ENCODE results near the gene TNNI2.
"Not testable (repeated sequence)": the region's sequence is repeated elsewhere in the genome, so short reads cannot be mapped to it uniquely, and the experiment has no call there.

Gene TNNI2

GRCh38 chr11:1838426-1839144, at the start of gene TNNI2:
TNNI2 (plus strand) TSS chr11:1838981; CDS start chr11:1839697, 716 bp downstream.
- DNase-seq, result no peak

DNA sequence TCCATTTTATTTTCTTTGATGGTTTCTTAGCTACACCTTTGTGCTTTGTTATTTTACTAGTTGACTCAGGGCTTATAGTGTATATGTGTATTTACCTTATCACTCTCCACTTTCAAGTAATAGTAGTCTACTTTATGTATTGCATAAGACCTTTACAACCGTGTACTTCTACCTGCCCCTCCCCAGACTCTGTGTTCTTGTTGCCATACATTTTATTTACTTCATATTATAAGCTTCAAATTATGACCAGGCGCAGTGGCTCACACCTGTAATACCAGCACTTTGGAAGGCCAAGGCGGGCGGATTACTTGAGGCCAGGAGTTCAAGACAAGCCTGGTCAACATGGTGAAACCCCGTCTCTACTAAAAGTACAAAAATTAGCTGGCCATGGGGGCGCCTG, 46.9 kb upstream of the TNNI2 start:
- no peak for DNase-seq

DNA sequence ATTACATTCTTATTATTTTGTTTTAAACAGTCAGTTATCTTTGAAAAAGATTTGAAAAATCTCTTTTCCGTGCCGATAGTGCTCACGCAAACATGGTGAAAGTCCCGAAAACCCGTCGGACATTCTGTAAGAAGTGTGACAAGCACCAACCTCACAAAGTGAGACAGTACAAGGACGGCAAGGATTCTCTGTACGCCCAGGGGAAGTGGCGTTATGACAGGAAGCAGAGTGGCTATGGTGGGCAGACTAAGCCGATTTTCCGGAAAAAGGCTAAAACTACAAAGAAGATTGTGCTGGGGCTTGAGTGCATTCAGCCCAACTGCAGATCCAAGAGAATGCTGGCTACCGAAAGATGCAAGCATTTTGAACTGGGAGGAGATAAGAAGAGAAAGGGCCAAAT, 46.3 kb upstream of the TNNI2 start:
- DNase-seq, result no peak

DNA sequence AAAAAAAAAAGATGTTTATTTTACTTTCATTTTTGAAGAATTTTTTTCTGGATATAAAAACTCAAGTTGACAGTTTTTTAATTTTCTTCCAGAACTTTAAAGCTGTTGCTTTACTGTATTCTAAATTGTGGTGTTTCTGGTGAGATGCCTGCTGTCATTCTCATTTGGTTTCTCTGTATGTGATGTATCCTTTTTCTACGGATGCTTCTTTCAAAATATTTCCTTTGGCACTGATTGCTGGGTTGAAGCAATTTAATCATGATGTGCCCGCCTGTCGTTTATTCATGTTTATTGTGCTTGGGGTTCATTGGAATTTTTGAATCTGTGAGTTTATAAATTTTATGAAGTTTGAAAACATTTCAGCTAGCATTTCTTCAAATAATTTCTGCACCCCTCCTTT, 45.7 kb upstream of the TNNI2 start:
- DNase-seq, result no peak

DNA sequence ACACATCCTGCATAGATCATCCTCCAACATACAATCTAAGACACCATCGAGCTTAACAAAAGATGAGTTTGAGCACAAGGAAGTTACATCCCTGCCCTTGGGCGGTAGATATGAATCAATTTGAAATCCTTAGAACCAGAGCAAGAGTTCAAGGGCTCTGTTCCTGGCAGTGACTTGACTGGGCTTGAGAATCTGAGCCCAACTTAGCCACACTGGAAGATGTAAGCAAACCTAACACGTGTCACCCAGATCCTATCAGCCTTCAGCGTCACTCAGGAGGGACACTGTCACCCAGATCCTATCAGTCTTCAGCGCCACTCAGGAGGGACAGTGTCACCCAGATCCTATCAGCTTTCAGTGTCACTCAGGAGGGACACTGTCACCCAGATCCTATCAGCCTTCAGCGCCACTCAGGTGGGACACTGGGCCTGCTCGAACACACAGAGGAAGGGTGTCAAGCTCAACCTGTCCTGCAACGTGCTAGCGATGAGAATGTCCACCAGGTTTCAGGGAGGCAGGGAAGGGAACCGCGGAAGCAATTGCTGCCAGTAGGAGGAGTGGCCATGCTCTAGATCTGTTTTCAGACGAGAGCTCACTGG, 42.3 kb upstream of the TNNI2 start:
- DNase-seq, result no peak

DNA sequence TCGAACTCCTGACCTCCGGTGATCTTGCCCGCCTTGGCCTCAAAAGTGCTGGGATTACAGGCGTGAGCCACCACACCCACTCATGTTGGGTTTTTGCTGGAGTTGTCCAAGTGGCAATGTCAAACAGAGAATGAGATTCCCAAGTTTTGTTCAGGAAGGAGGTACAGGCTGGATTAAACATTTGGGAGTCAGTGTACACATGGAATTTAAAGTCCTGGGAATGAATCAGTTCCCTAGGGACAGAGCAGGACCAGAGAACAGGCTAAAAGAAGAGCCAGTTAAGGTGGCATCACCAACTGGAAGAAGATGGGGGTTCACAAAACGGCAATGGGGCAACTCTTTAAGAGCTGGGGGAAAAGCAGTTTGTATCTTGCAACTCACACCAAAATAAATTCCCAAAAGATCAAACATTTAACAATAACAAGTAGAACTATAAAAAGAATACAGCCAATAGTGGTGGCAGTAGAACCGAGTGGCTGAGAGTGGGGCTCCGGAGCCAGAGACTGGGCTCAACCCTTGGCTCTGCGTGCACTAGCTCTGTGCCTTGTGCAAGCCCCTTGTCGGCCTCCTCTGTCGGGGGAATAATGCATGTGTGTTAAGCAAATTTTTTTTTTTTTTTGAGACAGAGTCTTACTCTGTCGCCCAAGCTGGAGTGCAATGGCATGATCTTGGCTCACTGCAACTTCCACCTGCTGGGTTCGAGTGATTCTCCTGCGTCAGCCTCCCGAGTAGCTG, 41.2 kb upstream of the TNNI2 start:
- DNase-seq, result no peak

GRCh38 chr11:1803246-1803645, 35.5 kb upstream of the TNNI2 start:
- DNase-seq, result no peak

DNA sequence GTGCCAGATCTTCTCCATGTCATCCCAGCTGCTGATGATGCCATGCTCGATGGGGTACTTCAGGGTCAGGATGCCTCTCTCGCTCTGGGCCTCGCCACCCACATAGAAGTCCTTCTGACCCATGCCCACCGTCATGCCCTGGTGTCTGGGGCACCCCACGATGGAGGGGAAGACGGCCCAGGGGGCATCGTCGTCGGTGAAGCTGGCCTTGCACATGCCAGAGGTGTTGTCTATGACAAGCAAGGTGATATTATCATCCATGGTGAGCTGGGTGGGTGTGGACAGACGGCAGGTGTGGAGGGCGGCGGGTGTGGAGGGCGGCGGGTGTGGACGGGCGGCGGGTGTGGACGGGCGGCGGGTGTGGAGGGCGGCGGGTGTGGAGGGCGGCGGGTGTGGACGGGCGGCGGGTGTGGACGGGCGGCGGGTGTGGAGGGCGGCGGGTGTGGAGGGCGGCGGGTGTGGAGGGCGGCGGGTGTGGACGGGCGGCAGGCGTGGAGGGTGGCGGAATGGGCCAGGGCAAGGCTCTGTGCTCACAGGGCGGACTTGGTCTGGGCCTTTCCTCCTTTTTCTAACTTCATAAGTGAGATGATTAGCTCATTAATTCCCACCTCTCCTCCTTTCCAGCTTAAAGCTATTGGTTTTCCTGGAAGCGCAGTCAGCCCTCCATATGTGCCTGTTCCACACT, 34.8 kb upstream of the TNNI2 start:
- DNase-seq, result not testable (repeated sequence)

DNA sequence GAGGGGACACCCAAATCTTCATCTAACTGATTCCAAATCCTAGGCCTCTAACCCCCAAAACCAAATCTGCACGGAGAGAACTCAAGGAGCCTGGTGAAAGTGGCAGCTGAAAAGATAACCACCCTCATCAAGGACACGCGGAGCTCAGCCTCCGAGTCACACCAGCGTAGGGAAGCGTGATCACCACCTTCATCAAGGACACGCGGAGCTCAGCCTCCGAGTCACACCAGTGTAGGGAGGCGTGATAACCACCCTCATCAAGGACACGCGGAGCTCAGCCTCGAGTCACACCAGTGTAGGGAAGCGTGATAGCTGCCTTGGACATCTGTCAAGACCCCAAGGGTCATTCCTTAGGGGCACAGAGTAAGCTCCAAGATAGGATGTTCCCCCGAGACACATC, 33.3 kb upstream of the TNNI2 start:
- no peak for DNase-seq

- peak in 1 of 3 experiments; percentile 4 for DNase-seq
Measured at GRCh38 chr11:1807264-1807995, 31.4 kb upstream of the TNNI2 start.

DNA sequence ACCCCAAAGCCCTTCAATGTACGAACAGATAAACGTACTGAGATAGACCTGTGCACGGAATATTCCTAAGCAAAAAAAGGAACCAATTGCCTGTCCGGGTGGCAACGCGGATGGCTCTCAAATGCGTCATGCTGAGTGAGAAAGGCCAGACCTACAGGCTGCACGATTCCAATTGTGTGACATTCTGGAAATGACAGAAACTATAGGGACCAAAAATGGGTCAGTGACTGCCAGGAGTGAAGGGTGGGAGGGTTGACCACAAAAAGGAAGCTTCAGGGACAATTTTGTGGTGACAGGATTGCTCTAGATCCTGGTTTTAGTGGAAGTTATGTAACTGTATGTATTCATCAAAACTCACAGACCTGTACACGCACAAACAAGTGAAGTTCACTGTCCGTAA, 28.0 kb upstream of the TNNI2 start:
- no peak for DNase-seq

DNA sequence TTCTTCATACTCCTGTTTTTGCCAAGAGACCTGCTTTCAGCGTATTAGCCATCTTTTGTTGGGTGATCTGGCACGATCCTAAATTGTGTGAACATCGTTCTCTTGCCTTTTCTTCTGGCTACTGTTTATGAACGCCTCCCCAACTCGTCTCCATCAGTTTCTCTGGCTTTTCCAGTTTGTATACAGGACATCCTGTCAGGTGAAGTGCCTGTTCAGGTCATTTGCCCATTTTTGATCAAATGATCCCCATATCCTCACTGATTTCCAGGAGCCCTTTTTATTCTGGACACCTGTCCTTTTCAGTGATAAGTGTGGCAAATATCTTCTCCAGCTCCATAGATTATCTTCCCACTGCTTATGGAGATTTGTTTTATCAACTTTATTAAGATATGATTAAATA, 26.5 kb upstream of the TNNI2 start:
- no peak for DNase-seq

- no peak for DNase-seq
Measured at GRCh38 chr11:1812801-1813200, 26.0 kb upstream of the TNNI2 start.

- DNase-seq, result not testable (repeated sequence)
Measured at GRCh38 chr11:1813356-1813755, 25.4 kb upstream of the TNNI2 start.

DNA sequence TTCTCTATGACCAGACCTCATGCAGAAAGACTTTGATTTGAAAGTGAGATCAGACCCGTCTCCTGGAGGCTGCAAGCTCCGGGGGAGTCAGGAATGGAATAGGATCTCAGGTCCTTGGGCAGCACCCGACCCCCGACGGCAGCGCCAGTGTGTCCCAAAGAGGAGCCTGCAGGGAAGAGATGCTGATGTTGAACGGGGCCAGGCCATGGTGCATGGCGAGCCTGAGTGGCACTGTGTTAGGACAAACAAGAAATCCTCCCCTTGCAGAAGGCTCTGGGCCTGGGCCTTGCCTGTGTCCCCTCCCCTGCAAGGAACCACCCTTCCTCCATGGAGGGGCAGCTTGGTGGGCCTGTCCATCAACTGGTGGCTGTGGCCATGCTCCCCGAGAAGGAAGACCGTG, 24.1 kb upstream of the TNNI2 start:
- no peak for DNase-seq

- DNase-seq, result no peak
Measured at GRCh38 chr11:1815311-1815710, 23.5 kb upstream of the TNNI2 start.

DNA sequence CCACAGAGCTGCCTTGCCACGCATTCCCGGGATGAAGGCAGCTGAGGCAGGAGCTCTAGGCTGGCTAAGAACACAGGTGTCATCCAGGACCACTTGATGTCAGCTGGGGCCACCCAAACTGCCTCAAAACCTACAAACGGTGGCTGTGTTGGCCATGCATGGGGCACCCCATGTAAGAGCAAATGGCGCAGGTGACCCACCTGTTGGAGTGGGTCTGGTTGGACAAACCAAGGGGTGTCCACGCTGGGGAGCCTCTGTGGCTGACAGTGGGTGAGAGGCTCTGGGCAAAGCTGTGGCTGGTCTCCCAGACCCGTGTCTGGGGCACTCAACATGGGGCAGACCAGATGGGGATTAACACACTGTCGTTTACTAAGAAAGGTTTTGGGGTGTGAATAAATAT, 23.0 kb upstream of the TNNI2 start:
- DNase-seq, result no peak

GRCh38 chr11:1817000-1817399, 21.8 kb upstream of the TNNI2 start:
- DNase-seq, result no peak

DNA sequence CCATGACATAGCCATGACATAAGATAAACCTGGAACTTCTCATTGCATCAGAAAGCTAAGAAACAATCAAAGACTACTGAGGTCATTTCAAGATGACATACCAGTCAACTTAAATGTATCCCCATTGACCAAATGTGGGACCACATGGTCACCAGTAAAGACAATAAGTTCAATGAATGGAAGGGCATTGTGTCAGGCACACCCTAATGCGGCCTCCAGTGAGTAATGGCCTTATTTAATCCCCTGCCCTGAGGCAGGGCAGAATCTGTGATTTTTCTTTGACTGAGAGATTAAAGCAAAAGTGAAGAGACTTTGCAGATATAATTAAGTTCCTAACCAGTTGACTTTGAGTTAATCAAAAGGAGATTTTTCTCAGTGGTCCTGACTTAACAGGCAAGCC, 21.3 kb upstream of the TNNI2 start:
- DNase-seq, result no peak

DNA sequence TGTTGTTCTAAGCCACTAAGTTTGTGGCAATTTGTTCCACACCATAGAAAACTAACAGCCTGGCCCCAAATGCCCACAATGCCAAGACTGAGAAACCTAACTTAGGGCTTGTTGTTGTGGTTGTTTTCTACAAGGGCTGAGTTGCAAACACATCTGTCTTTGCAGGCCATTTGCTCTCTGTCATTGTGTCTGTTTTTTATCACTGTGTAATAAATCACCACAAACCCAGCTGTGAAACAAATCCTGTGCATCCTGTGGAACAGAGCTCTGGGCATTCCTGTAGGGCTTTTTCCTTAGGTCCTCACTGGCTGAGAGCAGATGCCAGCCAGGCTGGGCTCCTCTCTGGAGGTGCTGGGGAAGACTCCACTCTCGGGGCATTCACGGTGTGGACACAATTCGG, 19.7 kb upstream of the TNNI2 start:
- no peak for DNase-seq

DNA sequence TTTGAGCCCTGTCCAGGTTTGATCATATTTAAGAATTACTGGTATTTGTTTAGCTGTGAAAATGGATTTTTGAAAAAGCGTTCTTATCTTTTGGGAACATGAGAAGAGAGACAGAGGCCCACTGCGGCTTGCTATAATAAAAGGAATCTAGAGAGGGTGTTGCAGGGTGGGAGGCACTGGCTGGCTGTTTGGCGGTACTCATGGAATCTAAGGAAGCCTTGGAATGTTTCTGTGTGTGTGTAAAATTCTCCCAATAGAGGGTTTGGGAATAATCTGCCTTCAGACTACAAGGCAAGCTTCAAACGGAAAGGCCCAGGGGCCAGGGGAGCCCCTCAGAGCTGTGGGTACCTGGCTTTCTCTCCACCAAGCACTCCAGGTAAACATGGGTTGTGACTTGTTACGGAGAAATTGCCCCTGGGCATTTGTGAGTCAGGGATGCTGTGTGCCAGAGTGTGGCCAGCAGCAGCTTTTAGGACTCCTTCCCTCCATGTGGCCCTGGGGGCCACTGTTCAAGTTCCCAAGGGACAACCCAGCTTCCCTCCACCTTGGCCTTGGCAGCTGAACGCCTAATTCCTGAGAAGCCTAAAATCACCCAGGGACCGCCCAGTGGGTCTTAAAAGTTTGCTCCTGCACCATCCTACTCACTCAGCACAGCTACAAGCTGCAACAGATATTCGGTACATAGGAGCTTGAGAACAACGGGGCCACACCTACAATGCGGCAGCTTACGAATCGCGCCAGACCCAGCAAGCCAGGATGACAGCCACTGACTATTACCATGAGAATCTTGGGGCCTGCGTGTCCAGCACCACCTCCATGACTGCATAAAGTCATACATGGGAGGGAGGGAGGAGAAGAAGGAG, 18.1 kb upstream of the TNNI2 start:
- DNase-seq, result no peak

GRCh38 chr11:1821562-1821961, 17.2 kb upstream of the TNNI2 start:
- DNase-seq, result no peak
